Sigmoid colon (tissue), 4 donors: ENCODE measurements around the gene SHISA6.

Experiments
- EP300 ChIP-seq, 4 donors: sonication (generic); formaldehyde crosslinking; IDR thresholded peaks; one replicate each; pipeline ENCODE4 v1.6.1; 2017; ENCODE audit warnings: antibody characterized with exemption in 4 of 4
- POLR2A ChIP-seq, 2 donors: fragments of 450-650 bp; IDR thresholded peaks; one replicate each; pipeline ENCODE4 v1.6.1; 2016; ENCODE audit warnings: antibody characterized with exemption in 2 of 2, mild to moderate bottlenecking in 2 of 2, moderate library complexity in 2 of 2
- POLR2AphosphoS5 ChIP-seq, 4 donors: sonication (generic); formaldehyde crosslinking; IDR thresholded peaks; one replicate each; pipeline ENCODE4 v1.6.1; 2017; ENCODE audit warnings: antibody characterized with exemption in 4 of 4
- TF ChIP-seq, protein P1 (sequence below), 4 experiments: fragments of 450-650 bp in 3 of 4; fragments of 200-600 bp in 1 of 4; IDR thresholded peaks; one replicate each; pipeline ENCODE4 v1.5.1; 2016 to 2019; ENCODE audit warnings: antibody characterized with exemption in 4 of 4, mild to moderate bottlenecking in 3 of 4, moderate library complexity in 2 of 4

DNA sequence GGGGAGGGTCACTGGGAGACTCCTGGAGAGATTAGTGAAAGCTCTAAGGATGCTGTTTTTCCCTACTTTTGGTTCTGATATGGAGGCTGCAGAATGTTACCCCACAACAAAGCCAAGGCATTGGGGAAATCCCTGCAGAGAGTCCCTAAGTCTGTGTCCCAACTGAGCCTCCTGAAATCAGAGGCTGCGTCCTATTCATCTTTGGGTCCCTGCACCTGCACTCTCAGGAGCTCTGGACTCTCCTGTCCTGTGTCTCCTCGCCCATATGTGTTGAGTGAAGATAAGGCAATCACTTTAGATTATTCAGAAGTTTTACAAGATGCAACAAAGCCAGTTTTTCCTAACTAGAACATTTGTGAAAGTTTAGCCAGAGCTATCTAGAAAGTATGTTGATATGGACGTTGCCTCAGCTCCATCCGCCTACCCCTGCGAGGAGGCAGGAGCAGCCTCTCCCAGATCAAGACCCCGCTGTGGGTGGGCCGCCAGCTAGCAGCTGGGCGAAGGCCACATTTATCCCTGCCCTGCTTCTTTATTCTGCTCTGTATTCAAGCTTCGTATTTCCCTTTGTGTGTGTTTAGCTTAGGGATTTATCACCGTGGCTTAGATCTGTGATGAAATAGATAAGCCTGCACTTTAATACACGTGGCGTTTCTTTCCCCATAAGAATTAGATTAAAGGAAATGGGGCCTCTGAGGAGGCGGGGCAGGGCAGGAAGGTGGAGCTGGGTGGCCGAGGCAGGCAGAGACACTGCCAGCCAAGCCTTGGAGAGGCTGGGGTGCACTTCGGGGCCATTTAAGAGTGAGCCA lies 37.4 kb downstream of the SHISA6 start:
- TF ChIP-seq, protein P1, sequence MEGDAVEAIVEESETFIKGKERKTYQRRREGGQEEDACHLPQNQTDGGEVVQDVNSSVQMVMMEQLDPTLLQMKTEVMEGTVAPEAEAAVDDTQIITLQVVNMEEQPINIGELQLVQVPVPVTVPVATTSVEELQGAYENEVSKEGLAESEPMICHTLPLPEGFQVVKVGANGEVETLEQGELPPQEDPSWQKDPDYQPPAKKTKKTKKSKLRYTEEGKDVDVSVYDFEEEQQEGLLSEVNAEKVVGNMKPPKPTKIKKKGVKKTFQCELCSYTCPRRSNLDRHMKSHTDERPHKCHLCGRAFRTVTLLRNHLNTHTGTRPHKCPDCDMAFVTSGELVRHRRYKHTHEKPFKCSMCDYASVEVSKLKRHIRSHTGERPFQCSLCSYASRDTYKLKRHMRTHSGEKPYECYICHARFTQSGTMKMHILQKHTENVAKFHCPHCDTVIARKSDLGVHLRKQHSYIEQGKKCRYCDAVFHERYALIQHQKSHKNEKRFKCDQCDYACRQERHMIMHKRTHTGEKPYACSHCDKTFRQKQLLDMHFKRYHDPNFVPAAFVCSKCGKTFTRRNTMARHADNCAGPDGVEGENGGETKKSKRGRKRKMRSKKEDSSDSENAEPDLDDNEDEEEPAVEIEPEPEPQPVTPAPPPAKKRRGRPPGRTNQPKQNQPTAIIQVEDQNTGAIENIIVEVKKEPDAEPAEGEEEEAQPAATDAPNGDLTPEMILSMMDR (IDR thresholded peaks at IDR 0.05) = no peak
- TF ChIP-seq EP300 (IDR thresholded peaks at IDR 0.05) (no peak), POLR2AphosphoS5 (IDR thresholded peaks at IDR 0.05) (no peak), POLR2A (IDR thresholded peaks at IDR 0.05) (no peak)
